Activated CD4-positive, alpha-beta memory T cell treated with anti-CD3 and anti-CD28 coated beads for 36 hours (primary cell): ENCODE data around the gene APP. TPM values are rescaled to one million over a fixed set of nuclear protein-coding genes. Genes with fewer than 3 reads are reported as not detected.

Experiments used
- CTCF ChIA-PET: fragments of 350-600 bp; sonication (Branson Sonifier 250); formaldehyde crosslinking; loops from one replicate; lab custom pipeline; 2021; ENCODE audit warnings: antibody characterized with exemption, inconsistent platforms; lab: Charles Lee
- POLR2A ChIA-PET: fragments of 350-600 bp; sonication (Branson Sonifier 250); formaldehyde crosslinking; loops from one replicate; lab custom pipeline; 2021; ENCODE audit warnings: antibody characterized with exemption; lab: Charles Lee
- DNase-seq: peaks from one replicate; pipeline ENCODE4 v3.0.0-alpha.2; 2020
- H3K27ac Mint-ChIP-seq: one replicate; pipeline ENCODE4 v1.8.0; 2021; ENCODE audit warnings: mixed read lengths
- H3K27me3 Mint-ChIP-seq: one replicate; pipeline ENCODE4 v1.8.0; 2021; ENCODE audit warnings: mixed read lengths
- H3K36me3 Mint-ChIP-seq: one replicate; pipeline ENCODE4 v1.8.0; 2021; ENCODE audit warnings: mixed read lengths
- H3K4me1 Mint-ChIP-seq: one replicate; pipeline ENCODE4 v1.8.0; 2021; ENCODE audit warnings: low read depth, mixed read lengths
- H3K4me3 Mint-ChIP-seq: one replicate; pipeline ENCODE4 v1.8.0; 2021; ENCODE audit warnings: mild to moderate bottlenecking, mixed read lengths
- H3K9me3 Mint-ChIP-seq: one replicate; pipeline ENCODE4 v1.8.0; 2021; ENCODE audit warnings: mixed read lengths
- intact Hi-C: fragments of 100-400 bp; cut with micrococcal nuclease; formaldehyde crosslinking; loops from one replicate; pipeline ENCODE4 v1.15.1; 2023
- total RNA-seq, 2 experiments: library from RNA; stranded (reverse); gene quantifications; one replicate each; pipeline ENCODE4 v1.2.3, GENCODE V29; 2021

APP gene
- total RNA-seq, 2 experiments from 2014 or later: 46.3 to 47.1 TPM

- CTCF ChIA-PET: no interaction called here
Observed at GRCh38 chr21:25997788-25998611, 172.6 kb downstream of the APP start.

GRCh38 chr21:25995278-25995677, 175.3 kb downstream of the APP start:
- Mint-ChIP-seq H3K27me3 (no peaks in the 10 kb centered on the region), H3K27ac (no peak overlapping the region), H3K36me3 (peaks cover 7% of the 10 kb centered on the region), H3K9me3 (no peaks in the 10 kb centered on the region), H3K4me1 (peaks cover 4% of the 10 kb centered on the region), H3K4me3 (no peak overlapping the region)
- DNase-seq: no peak
- POLR2A ChIA-PET: no interaction called here
- intact Hi-C loops: no loop called here
- CTCF ChIA-PET: no interaction called here

More at GRCh38 chr21:25997788-25998611, 172.6 kb downstream of the APP start:
- POLR2A ChIA-PET: interaction anchor here (0.6 kb wide), 1 partner anchor 224 kb away, joined by 4 read pairs; no protein-coding TSS in a partner anchor
- DNase-seq: no peak
- intact Hi-C loops: no loop called here
- Mint-ChIP-seq H3K27ac (no peak overlapping the region), H3K36me3 (peaks cover 3% of the 10 kb centered on the region), H3K9me3 (no peaks in the 10 kb centered on the region), H3K4me3 (no peak overlapping the region), H3K27me3 (no peaks in the 10 kb centered on the region), H3K4me1 (peaks cover 4% of the 10 kb centered on the region)

- Mint-ChIP-seq H3K9me3 (no peaks in the 10 kb centered on the region), H3K27ac (no peak overlapping the region), H3K36me3 (peaks cover 7% of the 10 kb centered on the region), H3K4me3 (no peak overlapping the region), H3K27me3 (no peaks in the 10 kb centered on the region), H3K4me1 (peaks cover 3% of the 10 kb centered on the region)
- no peak for DNase-seq
- POLR2A ChIA-PET: no interaction called here
- intact Hi-C loops: no loop called here
- CTCF ChIA-PET: no interaction called here
Observed at GRCh38 chr21:25994758-25995163, 175.8 kb downstream of the APP start.

- Mint-ChIP-seq H3K36me3 (peaks cover 8% of the 10 kb centered on the region), H3K4me1 (no peaks in the 10 kb centered on the region), H3K9me3 (no peaks in the 10 kb centered on the region), H3K4me3 (no peak overlapping the region), H3K27me3 (no peaks in the 10 kb centered on the region), H3K27ac (no peak overlapping the region)
- ChIA-PET CTCF (no interaction called here), POLR2A (no interaction called here)
- no peak for DNase-seq
- intact Hi-C loops: no loop called here
Observed at GRCh38 chr21:25988738-25989137, 181.8 kb downstream of the APP start.

- H3K4me3 Mint-ChIP-seq: no peak overlapping the region
- peaks cover 6% of the 10 kb centered on the region for H3K36me3 Mint-ChIP-seq
- DNase-seq: no peak
- ChIA-PET CTCF (no interaction called here), POLR2A (no interaction called here)
- no peaks in the 10 kb centered on the region for H3K4me1 Mint-ChIP-seq
- no peak overlapping the region for H3K27ac Mint-ChIP-seq
- no peaks in the 10 kb centered on the region for H3K27me3 Mint-ChIP-seq
- H3K9me3 Mint-ChIP-seq: no peaks in the 10 kb centered on the region
- intact Hi-C loops: no loop called here
Observed at GRCh38 chr21:25987531-25987930, 183.0 kb downstream of the APP start.

GRCh38 chr21:25986928-25987327, 183.6 kb downstream of the APP start:
- Mint-ChIP-seq H3K9me3 (no peaks in the 10 kb centered on the region), H3K36me3 (peaks cover 7% of the 10 kb centered on the region), H3K27me3 (no peaks in the 10 kb centered on the region), H3K27ac (no peak overlapping the region), H3K4me1 (no peaks in the 10 kb centered on the region), H3K4me3 (no peak overlapping the region)
- ChIA-PET CTCF (no interaction called here), POLR2A (no interaction called here)
- no peak for DNase-seq
- intact Hi-C loops: no loop called here

GRCh38 chr21:25985990-25986389, 184.6 kb downstream of the APP start:
- H3K4me3 Mint-ChIP-seq: no peak overlapping the region

GRCh38 chr21:25984538-25984937, 186.0 kb downstream of the APP start:
- CTCF ChIA-PET: no interaction called here
- Mint-ChIP-seq H3K36me3 (peaks cover 14% of the 10 kb centered on the region), H3K4me3 (no peak overlapping the region), H3K9me3 (no peaks in the 10 kb centered on the region), H3K4me1 (peaks cover 9% of the 10 kb centered on the region), H3K27ac (no peak overlapping the region), H3K27me3 (no peaks in the 10 kb centered on the region)
- POLR2A ChIA-PET: no interaction called here
- no peak for DNase-seq
- intact Hi-C loops: no loop called here

More at GRCh38 chr21:25985990-25986389, 184.6 kb downstream of the APP start:
- ChIA-PET CTCF (no interaction called here), POLR2A (no interaction called here)
- DNase-seq: no peak
- Mint-ChIP-seq H3K36me3 (peaks cover 5% of the 10 kb centered on the region), H3K27me3 (no peaks in the 10 kb centered on the region), H3K4me1 (no peaks in the 10 kb centered on the region), H3K9me3 (no peaks in the 10 kb centered on the region), H3K27ac (no peak overlapping the region)
- intact Hi-C loops: no loop called here

- no peak for DNase-seq
- H3K36me3 Mint-ChIP-seq: peaks cover 14% of the 10 kb centered on the region
- no peak overlapping the region for H3K27ac Mint-ChIP-seq
- ChIA-PET POLR2A (no interaction called here), CTCF (no interaction called here)
- no peaks in the 10 kb centered on the region for H3K27me3 Mint-ChIP-seq
- intact Hi-C loops: no loop called here
- H3K4me1 Mint-ChIP-seq: peaks cover 9% of the 10 kb centered on the region
- no peak overlapping the region for H3K4me3 Mint-ChIP-seq
- no peaks in the 10 kb centered on the region for H3K9me3 Mint-ChIP-seq
Observed at GRCh38 chr21:25983745-25984144, 186.8 kb downstream of the APP start.

GRCh38 chr21:25980710-25981109, 189.9 kb downstream of the APP start:
- H3K27me3 Mint-ChIP-seq: no peaks in the 10 kb centered on the region
- H3K36me3 Mint-ChIP-seq: peaks cover 18% of the 10 kb centered on the region
- H3K4me1 Mint-ChIP-seq: peaks cover 16% of the 10 kb centered on the region
- no peak overlapping the region for H3K27ac Mint-ChIP-seq
- intact Hi-C loops: no loop called here
- ChIA-PET CTCF (no interaction called here), POLR2A (no interaction called here)
- no peaks in the 10 kb centered on the region for H3K9me3 Mint-ChIP-seq
- H3K4me3 Mint-ChIP-seq: no peak overlapping the region
- peak; percentile 12 for DNase-seq

GRCh38 chr21:25979845-25980616, 190.5 kb downstream of the APP start:
- Mint-ChIP-seq H3K36me3 (peaks cover 23% of the 10 kb centered on the region), H3K27ac (no peak overlapping the region), H3K27me3 (no peaks in the 10 kb centered on the region), H3K9me3 (no peaks in the 10 kb centered on the region), H3K4me1 (peaks cover 16% of the 10 kb centered on the region), H3K4me3 (no peak overlapping the region)
- DNase-seq: peak; percentile 20
- intact Hi-C loops: loop anchor here (10.0 kb wide), 1 partner anchor 185 kb away; no protein-coding TSS in a partner anchor
- POLR2A ChIA-PET: no interaction called here
- CTCF ChIA-PET: no interaction called here

- intact Hi-C loops: loop anchor here (10.0 kb wide), 1 partner anchor 188 kb away; no protein-coding TSS in a partner anchor
- peaks cover 44% of the 10 kb centered on the region for H3K36me3 Mint-ChIP-seq
- H3K27me3 Mint-ChIP-seq: no peaks in the 10 kb centered on the region
- no peak overlapping the region for H3K4me3 Mint-ChIP-seq
- H3K9me3 Mint-ChIP-seq: no peaks in the 10 kb centered on the region
- POLR2A ChIA-PET: no interaction called here
- DNase-seq: no peak
- H3K27ac Mint-ChIP-seq: no peak overlapping the region
- CTCF ChIA-PET: no interaction called here
- H3K4me1 Mint-ChIP-seq: peaks cover 16% of the 10 kb centered on the region
Observed at GRCh38 chr21:25977068-25977611, 193.4 kb downstream of the APP start.
